ENCODE data around the gene KDM4B.

Gene KDM4B

GRCh38 chr19:4979211-4979807 lies 10.4 kb downstream of the KDM4B start:
- H3K9me3 ChIP-seq (ENCODE audit: control insufficient read depth, insufficient read depth, low read length) = no peaks in the 10 kb centered on the region
- H3K27me3 ChIP-seq (ENCODE audit: control insufficient read depth, insufficient read depth, low read length) = no peaks in the 10 kb centered on the region
- H3K9ac ChIP-seq (ENCODE audit: low read depth, low read length) = no peak overlapping the region
- H3K36me3 ChIP-seq (ENCODE audit: control insufficient read depth, insufficient read depth, low read length) = peaks cover 5% of the 10 kb centered on the region
- H3K4me3 ChIP-seq (ENCODE audit: low read depth, low read length) = no peak overlapping the region
- H3K4me1 ChIP-seq (ENCODE audit: control insufficient read depth, insufficient read depth, low read length) = no peaks in the 10 kb centered on the region

GRCh38 chr19:4980067-4980466 lies 11.2 kb downstream of the KDM4B start:
- Histone ChIP-seq H3K4me3 (ENCODE audit: low read depth, low read length) (no peak overlapping the region), H3K27me3 (ENCODE audit: control insufficient read depth, insufficient read depth, low read length) (no peaks in the 10 kb centered on the region), H3K9ac (ENCODE audit: low read depth, low read length) (no peak overlapping the region), H3K4me1 (ENCODE audit: control insufficient read depth, insufficient read depth, low read length) (no peaks in the 10 kb centered on the region), H3K9me3 (ENCODE audit: control insufficient read depth, insufficient read depth, low read length) (no peaks in the 10 kb centered on the region), H3K36me3 (ENCODE audit: control insufficient read depth, insufficient read depth, low read length) (peaks cover 5% of the 10 kb centered on the region)

- H3K4me1 ChIP-seq (ENCODE audit: control insufficient read depth, insufficient read depth, low read length) = no peaks in the 10 kb centered on the region
- no peaks in the 10 kb centered on the region for H3K9me3 ChIP-seq (ENCODE audit: control insufficient read depth, insufficient read depth, low read length)
- peaks cover 5% of the 10 kb centered on the region for H3K36me3 ChIP-seq (ENCODE audit: control insufficient read depth, insufficient read depth, low read length)
- no peak overlapping the region for H3K9ac ChIP-seq (ENCODE audit: low read depth, low read length)
- H3K27me3 ChIP-seq (ENCODE audit: control insufficient read depth, insufficient read depth, low read length) = no peaks in the 10 kb centered on the region
- H3K4me3 ChIP-seq (ENCODE audit: low read depth, low read length) = no peak overlapping the region
These were observed 12.1 kb downstream of the KDM4B start for GRCh38 chr19:4980838-4981680.

GRCh38 chr19:4981681-4981958 lies 12.7 kb downstream of the KDM4B start:
- Histone ChIP-seq H3K9ac (ENCODE audit: low read depth, low read length) (no peak overlapping the region), H3K4me1 (ENCODE audit: control insufficient read depth, insufficient read depth, low read length) (no peaks in the 10 kb centered on the region), H3K4me3 (ENCODE audit: low read depth, low read length) (no peak overlapping the region), H3K27me3 (ENCODE audit: control insufficient read depth, insufficient read depth, low read length) (no peaks in the 10 kb centered on the region), H3K9me3 (ENCODE audit: control insufficient read depth, insufficient read depth, low read length) (no peaks in the 10 kb centered on the region), H3K36me3 (ENCODE audit: control insufficient read depth, insufficient read depth, low read length) (peaks cover 5% of the 10 kb centered on the region)

GRCh38 chr19:4983346-4984105 lies 14.6 kb downstream of the KDM4B start:
- H3K4me1 ChIP-seq (ENCODE audit: control insufficient read depth, insufficient read depth, low read length) = no peaks in the 10 kb centered on the region
- H3K4me3 ChIP-seq (ENCODE audit: low read depth, low read length) = no peak overlapping the region
- no peak overlapping the region for H3K9ac ChIP-seq (ENCODE audit: low read depth, low read length)
- no peaks in the 10 kb centered on the region for H3K27me3 ChIP-seq (ENCODE audit: control insufficient read depth, insufficient read depth, low read length)
- H3K36me3 ChIP-seq (ENCODE audit: control insufficient read depth, insufficient read depth, low read length) = peaks cover 5% of the 10 kb centered on the region
- no peaks in the 10 kb centered on the region for H3K9me3 ChIP-seq (ENCODE audit: control insufficient read depth, insufficient read depth, low read length)

GRCh38 chr19:4984106-4984380 lies 15.1 kb downstream of the KDM4B start:
- no peak overlapping the region for H3K9ac ChIP-seq (ENCODE audit: low read depth, low read length)
- H3K27me3 ChIP-seq (ENCODE audit: control insufficient read depth, insufficient read depth, low read length) = no peaks in the 10 kb centered on the region
- H3K9me3 ChIP-seq (ENCODE audit: control insufficient read depth, insufficient read depth, low read length) = no peaks in the 10 kb centered on the region
- H3K4me3 ChIP-seq (ENCODE audit: low read depth, low read length) = no peak overlapping the region
- H3K4me1 ChIP-seq (ENCODE audit: control insufficient read depth, insufficient read depth, low read length) = no peaks in the 10 kb centered on the region
- peaks cover 5% of the 10 kb centered on the region for H3K36me3 ChIP-seq (ENCODE audit: control insufficient read depth, insufficient read depth, low read length)

GRCh38 chr19:4984438-4984990 lies 15.6 kb downstream of the KDM4B start:
- no peak overlapping the region for H3K4me3 ChIP-seq (ENCODE audit: low read depth, low read length)
- H3K9ac ChIP-seq (ENCODE audit: low read depth, low read length) = no peak overlapping the region
- H3K4me1 ChIP-seq (ENCODE audit: control insufficient read depth, insufficient read depth, low read length) = no peaks in the 10 kb centered on the region
- no peaks in the 10 kb centered on the region for H3K9me3 ChIP-seq (ENCODE audit: control insufficient read depth, insufficient read depth, low read length)
- H3K27me3 ChIP-seq (ENCODE audit: control insufficient read depth, insufficient read depth, low read length) = no peaks in the 10 kb centered on the region
- peaks cover 5% of the 10 kb centered on the region for H3K36me3 ChIP-seq (ENCODE audit: control insufficient read depth, insufficient read depth, low read length)

- Histone ChIP-seq H3K27me3 (ENCODE audit: control insufficient read depth, insufficient read depth, low read length) (no peaks in the 10 kb centered on the region), H3K36me3 (ENCODE audit: control insufficient read depth, insufficient read depth, low read length) (peaks cover 5% of the 10 kb centered on the region), H3K9ac (ENCODE audit: low read depth, low read length) (no peak overlapping the region), H3K4me1 (ENCODE audit: control insufficient read depth, insufficient read depth, low read length) (no peaks in the 10 kb centered on the region), H3K4me3 (ENCODE audit: low read depth, low read length) (no peak overlapping the region), H3K9me3 (ENCODE audit: control insufficient read depth, insufficient read depth, low read length) (no peaks in the 10 kb centered on the region)
These were observed 16.7 kb downstream of the KDM4B start for GRCh38 chr19:4985551-4985991.

GRCh38 chr19:4986056-4986455 lies 17.1 kb downstream of the KDM4B start:
- no peaks in the 10 kb centered on the region for H3K4me1 ChIP-seq (ENCODE audit: control insufficient read depth, insufficient read depth, low read length)
- no peak overlapping the region for H3K9ac ChIP-seq (ENCODE audit: low read depth, low read length)
- H3K9me3 ChIP-seq (ENCODE audit: control insufficient read depth, insufficient read depth, low read length) = no peaks in the 10 kb centered on the region
- H3K4me3 ChIP-seq (ENCODE audit: low read depth, low read length) = no peak overlapping the region
- no peaks in the 10 kb centered on the region for H3K27me3 ChIP-seq (ENCODE audit: control insufficient read depth, insufficient read depth, low read length)
- peaks cover 4% of the 10 kb centered on the region for H3K36me3 ChIP-seq (ENCODE audit: control insufficient read depth, insufficient read depth, low read length)

- Histone ChIP-seq H3K9me3 (ENCODE audit: control insufficient read depth, insufficient read depth, low read length) (no peaks in the 10 kb centered on the region), H3K9ac (ENCODE audit: low read depth, low read length) (no peak overlapping the region), H3K36me3 (ENCODE audit: control insufficient read depth, insufficient read depth, low read length) (no peaks in the 10 kb centered on the region), H3K27me3 (ENCODE audit: control insufficient read depth, insufficient read depth, low read length) (no peaks in the 10 kb centered on the region), H3K4me3 (ENCODE audit: low read depth, low read length) (no peak overlapping the region), H3K4me1 (ENCODE audit: control insufficient read depth, insufficient read depth, low read length) (no peaks in the 10 kb centered on the region)
These were observed 17.6 kb downstream of the KDM4B start for GRCh38 chr19:4986471-4986891.

GRCh38 chr19:4987256-4987655 lies 18.3 kb downstream of the KDM4B start:
- Histone ChIP-seq H3K27me3 (ENCODE audit: control insufficient read depth, insufficient read depth, low read length) (no peaks in the 10 kb centered on the region), H3K4me3 (ENCODE audit: low read depth, low read length) (no peak overlapping the region), H3K9me3 (ENCODE audit: control insufficient read depth, insufficient read depth, low read length) (no peaks in the 10 kb centered on the region), H3K9ac (ENCODE audit: low read depth, low read length) (no peak overlapping the region), H3K36me3 (ENCODE audit: control insufficient read depth, insufficient read depth, low read length) (no peaks in the 10 kb centered on the region), H3K4me1 (ENCODE audit: control insufficient read depth, insufficient read depth, low read length) (no peaks in the 10 kb centered on the region)
